Measurements from ENCODE around the gene SOWAHA. TPM values are rescaled to one million over a fixed set of nuclear protein-coding genes. Genes with fewer than 3 reads are reported as not detected.

The SOWAHA gene
- total and polyA plus RNA-seq, 9 donors, result 0.05 to 2.2 (median 0.48) TPM; not detected in 1

- H3K9me3 ChIP-seq, result no peaks in the 10 kb centered on the region
- intact Hi-C loops (cut with DNase I), result no loop called here
- WGBS, 3 donors, result 67 to 78% (median 72%) methylated on average over 12 of the region's 12 CpGs
- DNase-seq, result no peak
- no peaks in the 10 kb centered on the region for H3K36me3 ChIP-seq
- peaks cover 16% of the 10 kb centered on the region for H3K4me1 ChIP-seq (ENCODE audit: insufficient read depth)
- H3K27ac ChIP-seq, result no peak overlapping the region
- TF ChIP-seq POLR2A (IDR thresholded peaks at IDR 0.05) (no peak), CTCF (IDR thresholded peaks at IDR 0.05) (no peak), EP300 (IDR thresholded peaks at IDR 0.05) (no peak)
- H3K4me3 ChIP-seq, result no peak overlapping the region
- no peaks in the 10 kb centered on the region for H3K27me3 ChIP-seq
Observed at GRCh38 chr5:132773601-132774355, 39.3 kb upstream of the SOWAHA start.

- H3K36me3 ChIP-seq, result no peaks in the 10 kb centered on the region
- H3K4me1 ChIP-seq (ENCODE audit: insufficient read depth), result peaks cover 16% of the 10 kb centered on the region
- DNase-seq, result no peak
- H3K9me3 ChIP-seq, result no peaks in the 10 kb centered on the region
- H3K27me3 ChIP-seq, result no peaks in the 10 kb centered on the region
- H3K4me3 ChIP-seq, result no peak overlapping the region
- TF ChIP-seq EP300 (IDR thresholded peaks at IDR 0.05), result no peak
- intact Hi-C loops (cut with DNase I), result no loop called here
- 59 to 63% (median 63%) methylated on average over 3 of the region's 3 CpGs for WGBS, 3 donors
- H3K27ac ChIP-seq, result no peak overlapping the region
Observed at GRCh38 chr5:132774406-132774805, 38.7 kb upstream of the SOWAHA start.

GRCh38 chr5:132774896-132775295, 38.2 kb upstream of the SOWAHA start:
- no peak overlapping the region for H3K27ac ChIP-seq
- 70 to 85% (median 85%) methylated on average over 5 of the region's 5 CpGs for WGBS, 3 donors

GRCh38 chr5:132775476-132775961, 37.6 kb upstream of the SOWAHA start:
- Histone ChIP-seq H3K4me1 (ENCODE audit: insufficient read depth) (peaks cover 16% of the 10 kb centered on the region), H3K9me3 (no peaks in the 10 kb centered on the region), H3K27ac (peak overlapping the region in 1 of 2 donors; percentile 78), H3K27me3 (no peaks in the 10 kb centered on the region), H3K36me3 (no peaks in the 10 kb centered on the region), H3K4me3 (peak overlapping the region; percentile 80)
- DNase-seq, result no peak
- intact Hi-C loops (cut with DNase I), result loop anchor here in 1 of 4 donors (5.0 kb wide), 1 partner anchor 47 kb away; no protein-coding TSS in a partner anchor
- WGBS, 3 donors, result 28 to 29% (median 29%) methylated on average over 7 of the region's 7 CpGs
- TF ChIP-seq POLR2A (IDR thresholded peaks at IDR 0.05) (no peak), EP300 (IDR thresholded peaks at IDR 0.05) (no peak), CTCF (IDR thresholded peaks at IDR 0.05) (no peak)

More at GRCh38 chr5:132774896-132775295, 38.2 kb upstream of the SOWAHA start:
- no peaks in the 10 kb centered on the region for H3K36me3 ChIP-seq
- DNase-seq, result no peak
- H3K4me3 ChIP-seq, result no peak overlapping the region
- intact Hi-C loops (cut with DNase I), result loop anchor here in 1 of 4 donors (5.0 kb wide), 1 partner anchor 47 kb away; no protein-coding TSS in a partner anchor
- TF ChIP-seq EP300 (IDR thresholded peaks at IDR 0.05), result no peak
- TF ChIP-seq POLR2A (IDR thresholded peaks at IDR 0.05), result no peak
- no peak for TF ChIP-seq CTCF (IDR thresholded peaks at IDR 0.05)
- H3K9me3 ChIP-seq, result no peaks in the 10 kb centered on the region
- H3K27me3 ChIP-seq, result no peaks in the 10 kb centered on the region
- H3K4me1 ChIP-seq (ENCODE audit: insufficient read depth), result peaks cover 16% of the 10 kb centered on the region

Data from ovary (tissue), 9 donors.